Measurements from ENCODE around the gene ZBTB47.

The ZBTB47 gene

DNA sequence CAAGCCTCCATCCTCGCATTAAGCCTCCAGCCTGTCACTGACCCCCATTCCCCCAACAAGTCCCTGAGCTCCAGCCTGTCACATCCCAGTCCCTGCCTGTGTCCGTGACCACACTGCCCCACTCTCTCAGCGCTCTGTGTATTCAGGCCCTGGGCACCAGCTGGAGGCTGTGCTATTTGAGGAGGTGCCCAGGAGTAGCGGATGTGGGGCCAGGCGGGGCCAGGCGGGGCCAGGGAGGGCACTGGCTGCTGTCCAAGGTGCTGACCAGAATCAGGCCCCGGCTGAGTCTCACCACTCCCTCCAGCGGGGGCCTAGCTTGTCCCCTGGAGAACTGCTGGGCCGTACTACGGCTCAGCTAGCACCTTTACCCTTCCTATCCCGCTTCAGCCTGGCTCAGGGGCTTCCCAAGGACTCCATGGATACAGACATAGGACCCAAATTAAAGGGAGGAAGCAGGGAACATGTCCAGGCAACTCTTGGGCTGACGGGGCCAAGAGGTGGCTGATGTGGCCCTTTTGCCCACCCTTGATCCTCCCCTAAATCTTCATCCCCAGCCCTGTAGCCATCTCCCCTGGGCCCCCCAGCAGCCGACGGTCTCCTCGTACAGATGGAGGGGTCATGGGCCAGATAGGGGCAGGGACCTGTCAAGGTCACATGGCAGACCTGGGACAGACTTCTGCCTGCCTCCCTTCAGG lies 48.0 kb downstream of the ZBTB47 start:
- no peak for DNase-seq

DNA sequence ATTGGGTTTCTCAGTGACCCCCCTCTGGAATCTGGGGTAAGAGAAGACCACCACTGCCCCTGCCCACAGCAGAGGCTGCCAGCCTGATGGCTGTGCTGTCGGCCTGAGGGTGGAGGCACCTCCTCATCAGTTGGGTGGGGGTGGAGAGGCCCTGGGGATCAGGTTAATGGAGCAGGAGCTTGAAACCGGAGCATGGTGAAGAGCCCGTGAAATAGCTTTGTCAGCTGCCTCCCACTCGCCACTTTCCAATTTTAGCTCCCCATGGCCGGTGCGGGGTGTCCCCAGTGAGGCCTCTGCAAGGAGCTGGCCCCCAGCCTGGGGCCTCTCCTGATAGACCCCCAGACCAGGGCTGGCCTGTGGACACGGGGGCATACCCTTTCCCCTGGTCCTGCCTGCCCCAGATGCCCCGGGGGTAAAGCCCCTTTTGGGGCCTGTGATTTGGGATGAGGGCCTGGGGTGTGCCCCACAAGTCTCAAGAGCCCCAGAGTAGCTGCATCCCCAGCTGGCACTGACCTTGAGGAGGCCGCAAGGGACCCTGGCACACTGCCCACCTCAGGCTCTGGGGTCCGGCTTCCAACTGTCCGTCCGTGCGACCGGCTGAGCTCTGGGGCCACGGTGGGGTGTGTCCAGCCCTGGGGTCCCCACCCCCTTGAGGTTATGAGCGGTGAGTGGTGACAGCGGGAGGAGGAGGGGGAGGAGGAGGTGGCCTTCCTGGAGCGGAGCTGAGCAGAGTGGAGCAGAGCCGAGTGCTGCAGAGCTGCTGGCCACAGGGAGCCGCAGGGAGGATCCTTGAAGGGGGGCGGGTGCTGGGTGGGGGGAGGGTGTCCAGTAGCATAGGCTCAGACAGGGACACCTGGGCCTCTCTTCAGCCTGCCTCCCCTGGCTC lies 48.8 kb downstream of the ZBTB47 start, which contains the start of gene HHATL:
Gene HHATL (minus strand): TSS at position 733 of the 886 bp plus-strand sequence. CDS start 1,972 bp downstream, outside the sequence.
- DNase-seq = peak; percentile 31

GRCh38 chr3:42702982-42703694 lies 49.6 kb downstream of the ZBTB47 start:
- DNase-seq = no peak

DNA sequence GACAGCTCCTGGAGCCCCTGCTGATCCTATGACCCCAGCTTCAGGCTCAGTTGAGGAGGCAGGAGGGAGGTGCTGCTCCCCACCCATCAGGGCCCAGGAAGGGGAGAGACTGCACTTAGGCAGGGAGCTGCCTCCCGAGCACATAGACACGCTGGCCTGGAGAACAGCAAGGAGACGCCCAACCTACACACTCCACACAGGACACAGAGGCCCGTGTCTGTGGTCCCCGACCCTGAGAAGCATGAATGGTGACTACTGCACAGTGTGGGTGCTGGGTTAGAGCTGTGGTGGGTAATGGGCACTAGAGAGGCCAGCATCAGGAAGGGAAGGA lies 50.2 kb downstream of the ZBTB47 start:
- no peak for DNase-seq

- no peak for DNase-seq
These were observed 50.8 kb downstream of the ZBTB47 start for GRCh38 chr3:42704136-42704841.

- DNase-seq = no peak
These were observed 51.7 kb downstream of the ZBTB47 start for GRCh38 chr3:42705058-42705767.

DNA sequence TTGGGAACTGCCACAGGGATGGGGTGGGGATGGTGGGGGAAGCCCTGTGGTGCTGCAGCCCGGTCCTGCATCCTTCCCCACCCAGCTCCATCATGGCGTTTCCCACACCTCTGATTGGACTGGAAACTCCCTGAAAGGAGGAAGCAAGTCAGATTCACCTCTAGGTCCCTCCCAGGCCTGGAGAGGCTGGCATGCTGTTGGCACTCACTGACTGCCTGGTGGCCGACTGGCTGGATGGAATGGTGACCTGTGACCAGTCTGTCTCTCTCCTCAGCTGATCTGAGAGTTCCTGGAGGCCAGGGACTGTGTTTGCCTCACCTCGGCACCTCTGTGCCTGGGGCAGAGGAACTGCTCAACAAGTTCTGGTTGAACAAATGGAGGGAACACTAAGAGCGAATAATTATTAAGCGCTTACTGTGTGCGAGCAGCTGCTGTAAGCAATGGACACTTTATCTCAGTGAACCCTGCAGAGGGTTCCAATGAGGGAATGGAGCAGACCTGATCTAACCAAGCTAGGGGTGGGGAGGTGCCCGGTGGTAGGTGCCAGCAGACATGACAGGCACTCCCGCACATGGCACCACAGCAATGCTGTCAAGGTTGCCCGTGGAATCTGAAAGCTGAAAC lies 52.6 kb downstream of the ZBTB47 start:
- no peak for DNase-seq

- DNase-seq = no peak
These were observed 53.5 kb downstream of the ZBTB47 start for GRCh38 chr3:42706721-42707619.

GRCh38 chr3:42707620-42708355 lies 54.3 kb downstream of the ZBTB47 start:
- no peak for DNase-seq

GRCh38 chr3:42708611-42709151 lies 55.2 kb downstream of the ZBTB47 start:
- DNase-seq = no peak

DNA sequence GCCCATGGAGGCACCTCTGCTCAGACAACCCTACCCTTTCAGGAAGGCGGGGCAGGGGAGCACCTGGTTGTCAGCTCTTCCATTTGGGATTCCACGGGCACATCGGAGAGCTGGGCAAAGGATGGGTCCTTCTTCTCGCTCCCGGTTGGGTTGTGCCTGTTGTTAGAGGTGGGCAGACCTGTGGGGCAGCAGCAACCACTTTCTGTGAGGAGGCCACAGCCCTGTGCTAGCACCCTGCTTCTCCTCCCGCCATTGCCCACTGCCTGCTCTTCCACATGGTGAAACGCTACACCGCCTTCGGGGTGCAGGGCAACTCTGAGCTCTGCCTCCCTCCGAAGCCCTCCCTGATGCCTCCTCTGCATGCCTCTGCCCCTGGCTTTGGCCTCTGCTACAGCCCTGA lies 56.1 kb downstream of the ZBTB47 start:
- no peak for DNase-seq

GRCh38 chr3:42710323-42711021 lies 57.0 kb downstream of the ZBTB47 start:
- no peak for DNase-seq

DNA sequence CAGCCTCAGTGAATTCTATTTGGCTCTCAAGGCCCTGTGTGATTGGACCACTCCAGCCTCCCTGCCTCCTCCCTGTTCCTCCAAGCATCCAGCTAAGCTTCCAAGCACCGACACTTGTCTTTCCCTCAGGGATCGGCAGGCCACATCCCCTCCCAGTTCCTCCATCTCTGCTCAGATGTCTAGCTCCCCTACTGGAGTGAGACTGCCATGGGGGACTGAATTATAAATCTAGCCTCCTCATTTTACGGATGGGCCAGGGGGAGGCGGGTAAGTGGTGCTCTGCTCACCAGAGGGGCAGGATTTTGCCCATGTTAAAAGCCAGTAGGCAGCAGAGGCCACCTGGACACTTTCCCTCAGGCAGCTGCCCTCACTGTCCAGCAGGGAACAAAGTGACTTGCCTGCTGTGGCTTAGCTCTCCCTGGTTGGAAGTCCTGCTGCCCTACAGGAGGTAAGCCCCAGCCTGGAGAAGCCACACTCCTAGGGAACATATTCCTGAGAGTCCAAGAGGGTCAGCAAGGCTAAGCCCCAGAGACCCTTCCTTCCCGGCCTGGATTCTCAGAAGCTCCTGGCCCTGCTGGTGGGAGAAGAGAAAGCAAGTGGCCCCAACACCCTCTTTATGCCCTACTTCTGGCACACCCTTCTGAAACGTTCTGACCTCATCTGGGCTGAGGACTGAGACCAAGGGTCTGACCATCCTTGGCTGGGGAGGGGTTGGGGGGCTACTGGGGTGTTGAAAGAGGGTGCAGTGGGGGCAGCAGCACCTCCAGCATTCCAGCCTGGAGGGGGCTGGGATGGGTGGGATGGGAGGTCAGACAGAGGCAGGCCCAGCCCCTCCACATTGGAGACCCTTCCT lies 58.2 kb downstream of the ZBTB47 start:
- DNase-seq = no peak

GRCh38 chr3:42712344-42712648 lies 58.8 kb downstream of the ZBTB47 start:
- DNase-seq = no peak

DNA sequence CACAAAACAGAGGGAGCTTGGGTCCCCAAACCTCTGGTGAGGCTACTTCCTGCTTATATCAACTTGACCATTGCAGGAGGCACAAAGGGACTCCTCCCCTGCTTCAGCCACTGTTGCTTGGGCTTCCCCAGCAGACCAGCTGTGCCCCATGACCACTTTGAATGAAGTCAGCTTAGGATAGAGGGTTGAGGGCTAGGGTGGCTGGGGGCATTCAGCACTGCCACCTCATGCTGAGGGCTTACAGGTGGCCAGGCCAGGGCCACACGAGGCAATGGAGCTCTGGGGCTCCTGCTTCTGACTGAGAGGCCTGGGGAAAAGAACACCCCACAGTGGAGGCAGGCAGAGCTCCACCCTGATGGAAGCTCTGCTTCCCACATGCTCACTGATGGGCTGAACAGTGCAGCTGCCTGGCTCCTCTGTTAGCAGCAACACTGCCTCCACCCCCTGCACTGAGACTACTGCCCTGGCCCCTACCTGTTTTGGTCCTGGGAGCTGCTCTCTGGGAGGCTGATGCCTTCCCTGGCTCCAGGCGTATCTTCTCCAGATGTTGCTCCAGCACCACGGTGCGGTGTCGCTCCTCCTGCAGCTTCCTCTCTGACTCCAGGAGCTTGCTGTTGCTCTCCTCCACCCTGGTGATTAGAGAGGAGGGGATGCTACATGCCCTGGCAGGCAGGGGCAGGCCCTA lies 59.3 kb downstream of the ZBTB47 start:
- no peak for DNase-seq

- no peak for DNase-seq
These were observed 60.2 kb downstream of the ZBTB47 start for GRCh38 chr3:42713747-42714146.

GRCh38 chr3:42714171-42714852 lies 60.8 kb downstream of the ZBTB47 start:
- DNase-seq = no peak

Data from DMS79 (cell line).